SK-N-SH (cell line): ENCODE data around the gene TSHZ2. TPM values are rescaled to one million over a fixed set of nuclear protein-coding genes. Genes with fewer than 3 reads are reported as not detected.
A peak's percentile ranks its signal among the peaks of the same experiment; 100 is the strongest.

Experiments
- CTCF ChIA-PET: fragments of 300-600, 350-600 bp; formaldehyde crosslinking; extraction: SDS; loops from one replicate; lab custom pipeline; 2021; lab: Yijun Ruan, JAX
- POLR2A ChIA-PET: fragments of 350-600 bp; sonication (Branson Sonifier 250); formaldehyde crosslinking; extraction: SDS; loops from one replicate; lab custom pipeline; 2020; ENCODE audit warnings: antibody characterized with exemption, inconsistent platforms; lab: Yijun Ruan, JAX
- DNase-seq: peaks from one replicate; pipeline ENCODE4 v3.0.0; 2012
- H2AFZ ChIP-seq: fragments of 200-600 bp; sonication (generic); 2 replicates; pipeline ENCODE4 v1.8.1; 2016; ENCODE audit warnings: antibody characterized with exemption, mild to moderate bottlenecking, low read depth
- H3F3A ChIP-seq: fragments of 200-600 bp; sonication (generic); replicated peaks from 2 replicates; pipeline ENCODE3; 2016; ENCODE audit warnings: antibody characterized with exemption, mild to moderate bottlenecking; ENCODE audit not compliant: insufficient read depth
- H3K27ac ChIP-seq, 2 experiments: fragments of 200-500 bp in 1 of 2; fragments of 200-600 bp in 1 of 2; sonication (Bioruptor generic) in 1 of 2; sonication (generic), shearing (Covaris generic) in 1 of 2; 2 replicates each; pipeline versions ENCODE4 v1.5.1 to v1.6.1; 2014 to 2016; ENCODE audit warnings: low read depth in 2 of 2, inconsistent platforms in 1 of 2, low read length in 1 of 2, mild to moderate bottlenecking in 1 of 2, mixed read lengths in 1 of 2
- H3K27me3 ChIP-seq: fragments of 200-600 bp; sonication (generic), shearing (Covaris generic); 2 replicates; pipeline ENCODE4 v1.6.1; 2016; ENCODE audit warnings: mixed run types; ENCODE audit not compliant: insufficient read depth
- H3K36me3 ChIP-seq, 2 experiments: fragments of 200-500 bp in 1 of 2; fragments of 200-600 bp in 1 of 2; sonication (Bioruptor generic) in 1 of 2; sonication (generic) in 1 of 2; replicated peaks in 1 of 2; 2 replicates each; pipeline versions ENCODE3 to v1.5.1; 2014 to 2016; ENCODE audit warnings: low read length in 1 of 2, mild to moderate bottlenecking in 1 of 2; ENCODE audit not compliant: insufficient read depth in 2 of 2, control insufficient read depth in 1 of 2
- H3K4me1 ChIP-seq, 2 experiments: fragments of 200-500 bp in 1 of 2; fragments of 200-600 bp in 1 of 2; sonication (Bioruptor generic) in 1 of 2; sonication (generic), shearing (Covaris generic) in 1 of 2; 2 replicates each; pipeline versions ENCODE4 v1.5.1 to v1.6.1; 2014 to 2016; ENCODE audit warnings: low read depth in 1 of 2, low read length in 1 of 2, mixed run types in 1 of 2; ENCODE audit not compliant: insufficient read depth in 2 of 2, control insufficient read depth in 1 of 2
- H3K4me2 ChIP-seq: fragments of 200-600 bp; sonication (generic), shearing (Covaris generic); 2 replicates; pipeline ENCODE4 v1.6.1; 2017; ENCODE audit warnings: mixed run types
- H3K4me3 ChIP-seq, 2 experiments: fragments of 200-500 bp in 1 of 2; fragments of 200-600 bp in 1 of 2; sonication (Bioruptor generic) in 1 of 2; sonication (generic), shearing (Covaris generic) in 1 of 2; 2 replicates each; pipeline versions ENCODE4 v1.5.1 to v1.8.1; 2014 to 2016; ENCODE audit warnings: low read depth in 2 of 2, inconsistent platforms in 1 of 2, low read length in 1 of 2, mild to moderate bottlenecking in 1 of 2, mixed read lengths in 1 of 2, moderate library complexity in 1 of 2
- H3K79me2 ChIP-seq: fragments of 200-600 bp; sonication (generic); 2 replicates; pipeline ENCODE4 v1.8.1; 2017; ENCODE audit warnings: mild to moderate bottlenecking; ENCODE audit not compliant: insufficient read depth
- H3K9ac ChIP-seq: fragments of 200-600 bp; sonication (generic); 2 replicates; pipeline ENCODE4 v1.6.1; 2017; ENCODE audit warnings: mixed run types
- H3K9me2 ChIP-seq: fragments of 200-600 bp; sonication (generic); 2 replicates; pipeline ENCODE4 v1.6.1; 2017; ENCODE audit warnings: mixed run types
- H3K9me3 ChIP-seq: fragments of 200-600 bp; sonication (generic); 2 replicates; pipeline ENCODE4 v1.6.1; 2017; ENCODE audit warnings: mixed run types, mild to moderate bottlenecking, moderate library complexity
- H4K20me1 ChIP-seq: fragments of 200-600 bp; sonication (generic); 2 replicates; pipeline ENCODE4 v1.6.1; 2017; ENCODE audit warnings: mild to moderate bottlenecking, mixed run types; ENCODE audit not compliant: insufficient read depth
- CTCF ChIP-seq: fragments of 200-600 bp; sonication (generic); IDR thresholded peaks from 2 replicates; pipeline ENCODE4 v1.6.1; 2017; ENCODE audit warnings: antibody characterized with exemption, mild to moderate bottlenecking, moderate library complexity
- EP300 ChIP-seq, 2 experiments: IDR thresholded peaks; 2 replicates each; pipeline versions ENCODE4 v1.4.0 to v1.6.1; 2012; ENCODE audit warnings: borderline replicate concordance in 1 of 2, low read depth in 1 of 2, low read length in 1 of 2
- EZH2phosphoT487 ChIP-seq: fragments of 200-600 bp; sonication (generic); IDR thresholded peaks from 2 replicates; pipeline ENCODE4 v1.6.1; 2017; ENCODE audit warnings: low read depth, mixed run types, mild to moderate bottlenecking, antibody characterized with exemption, moderate library complexity, borderline replicate concordance
- FOSL2 ChIP-seq: IDR thresholded peaks from 2 replicates; pipeline ENCODE4 v1.4.0; 2012; ENCODE audit warnings: low read depth, mild to moderate bottlenecking, moderate library complexity, borderline replicate concordance
- GATA2 ChIP-seq: sonication (generic); formaldehyde crosslinking; IDR thresholded peaks from 2 replicates; pipeline ENCODE4 v1.5.0; 2020; ENCODE audit warnings: mild to moderate bottlenecking, missing genetic modification reagents
- PBX3 ChIP-seq: IDR thresholded peaks from 2 replicates; pipeline ENCODE4; 2012
- POLR2AphosphoS5 ChIP-seq: IDR thresholded peaks from 2 replicates; pipeline ENCODE4 v1.6.1; 2012; ENCODE audit warnings: low read depth, low read length
- RAD21 ChIP-seq: IDR thresholded peaks from 2 replicates; pipeline ENCODE4 v1.6.1; 2012; ENCODE audit warnings: mild to moderate bottlenecking, low read length
- RCOR1 ChIP-seq: fragments of 150-350 bp; IDR thresholded peaks from 2 replicates; pipeline ENCODE4 v1.6.1; 2017; ENCODE audit warnings: antibody characterized with exemption, low read length
- RFX5 ChIP-seq: IDR thresholded peaks from 2 replicates; pipeline ENCODE4 v1.6.1; 2012; ENCODE audit warnings: mild to moderate bottlenecking, improper control_type of control experiment, low read length
- SIN3A ChIP-seq: IDR thresholded peaks from 2 replicates; pipeline ENCODE4 v1.6.1; 2012; ENCODE audit warnings: low read depth, mild to moderate bottlenecking, low read length, moderate library complexity, borderline replicate concordance
- TEAD4 ChIP-seq: IDR thresholded peaks from 2 replicates; pipeline ENCODE4 v1.4.0; 2012; ENCODE audit warnings: mild to moderate bottlenecking, borderline replicate concordance; ENCODE audit not compliant: insufficient read depth
- USF1 ChIP-seq: IDR thresholded peaks from 2 replicates; pipeline ENCODE4 v1.4.0; 2012; ENCODE audit warnings: low read depth, borderline replicate concordance
- WGBS: methylation state at CpG from one replicate; pipeline ENCODE4 v1.1.6; 2017; ENCODE audit warnings: low lambda C conversion rate; 5-methylcytosine and 5-hydroxymethylcytosine counted together
- polyA plus RNA-seq, 3 experiments: library from polyadenylated mRNA; depleted of rRNA; stranded (reverse); fragments of >200 nt; gene quantifications; 2 replicates each; pipeline ENCODE4 v1.2.3, GENCODE V29; 2012

TSHZ2 gene
- polyA plus RNA-seq, 1 of the 3 experiments (the other 2 are of a cell fraction): 0.13 TPM

- TF ChIP-seq RAD21: no peak
- TF ChIP-seq EZH2phosphoT487: no peak
- TF ChIP-seq SIN3A: no peak
- TF ChIP-seq CTCF: no peak
- TF ChIP-seq RFX5: no peak
- no peak for TF ChIP-seq POLR2AphosphoS5
Observed at GRCh38 chr20:53002786-53003185, 30.6 kb downstream of the TSHZ2 start (continued).

GRCh38 chr20:53003420-53004154 lies 31.4 kb downstream of the TSHZ2 start:
- TF ChIP-seq RAD21: peak; percentile 14; the same call in 1 of the 2 replicates
- 0 out of 2 replicates have a peak, but pooled peaks have one; percentile 10 for TF ChIP-seq PBX3
- TF ChIP-seq GATA2: peak; percentile 58
- TF ChIP-seq RFX5: peak; percentile 70; the same call in 1 of the 2 replicates
- TF ChIP-seq FOSL2: no peak
- peak in 1 of 2 experiments; percentile 80; a peak in 2 of 4 replicates for TF ChIP-seq EP300 (IDR thresholded peaks at IDR 0.05; ENCODE audit: borderline replicate concordance in 1 of 2, low read depth in 1 of 2, low read length in 1 of 2)
- no peak for TF ChIP-seq USF1
- TF ChIP-seq RCOR1: peak; percentile 51
- TF ChIP-seq TEAD4: no peak

More at GRCh38 chr20:53003420-53004154, 31.4 kb downstream of the TSHZ2 start:
- ChIA-PET CTCF (interaction anchor here (1.0 to 1.2 kb wide), 2 partner anchors 14 to 15 kb away, joined by 3 to 4 read pairs; no protein-coding TSS in a partner anchor), POLR2A (no interaction called here)
- Histone ChIP-seq H2AFZ (no peak overlapping the region), H3K27ac (peak overlapping the region in 1 of 2 experiments; percentile 76; a peak in 2 of 4 replicates), H3K27me3 (no peaks in the 10 kb centered on the region), H3K4me3 (no peak overlapping the region), H3K9me2 (no peaks in the 10 kb centered on the region), H3K4me2 (no peak overlapping the region), H3K36me3 (no peaks in the 10 kb centered on the region), H3K4me1 (peaks cover 0 to 11% of the 10 kb centered on the region in 2 experiments; a peak in 3 of 4 replicates), H3K79me2 (no peaks in the 10 kb centered on the region), H3K9ac (no peak overlapping the region), H3F3A (no peaks in the 10 kb centered on the region), H4K20me1 (no peaks in the 10 kb centered on the region), H3K9me3 (no peaks in the 10 kb centered on the region)
- WGBS: 46% methylated on average over 10 of the region's 10 CpGs
- DNase-seq: no peak
